ENCODE measurements around the gene NUP93. TPM values are rescaled to one million over a fixed set of nuclear protein-coding genes. Genes with fewer than 3 reads are reported as not detected.

The NUP93 gene
- polyA plus RNA-seq, result 59.2 to 79.7 TPM (median 74.1 TPM) in 3 replicates
- 33.3 TPM for polyA plus RNA-seq (2011; ENCODE audit: low read depth)
- 60.2 and 65.3 TPM in 2 replicates for polyA plus RNA-seq (2011; cell fraction: cytosol; rRNA removed)
- polyA plus RNA-seq (2011; cell fraction: nucleus; rRNA removed), result 107 and 120 TPM in 2 replicates
- polyA plus RNA-seq (2012; ENCODE audit: low replicate concordance), result 45.0 and 83.5 TPM in 2 replicates
- polyA minus RNA-seq, result 103 to 147 TPM (median 104 TPM) in 3 replicates
- 89.4 TPM for polyA minus RNA-seq (2011; cell fraction: cytosol; rRNA and poly(A)+ RNA removed)
- polyA minus RNA-seq (2011; cell fraction: nucleus; rRNA and poly(A)+ RNA removed), result 41.3 and 74.2 TPM in 2 replicates

DNA sequence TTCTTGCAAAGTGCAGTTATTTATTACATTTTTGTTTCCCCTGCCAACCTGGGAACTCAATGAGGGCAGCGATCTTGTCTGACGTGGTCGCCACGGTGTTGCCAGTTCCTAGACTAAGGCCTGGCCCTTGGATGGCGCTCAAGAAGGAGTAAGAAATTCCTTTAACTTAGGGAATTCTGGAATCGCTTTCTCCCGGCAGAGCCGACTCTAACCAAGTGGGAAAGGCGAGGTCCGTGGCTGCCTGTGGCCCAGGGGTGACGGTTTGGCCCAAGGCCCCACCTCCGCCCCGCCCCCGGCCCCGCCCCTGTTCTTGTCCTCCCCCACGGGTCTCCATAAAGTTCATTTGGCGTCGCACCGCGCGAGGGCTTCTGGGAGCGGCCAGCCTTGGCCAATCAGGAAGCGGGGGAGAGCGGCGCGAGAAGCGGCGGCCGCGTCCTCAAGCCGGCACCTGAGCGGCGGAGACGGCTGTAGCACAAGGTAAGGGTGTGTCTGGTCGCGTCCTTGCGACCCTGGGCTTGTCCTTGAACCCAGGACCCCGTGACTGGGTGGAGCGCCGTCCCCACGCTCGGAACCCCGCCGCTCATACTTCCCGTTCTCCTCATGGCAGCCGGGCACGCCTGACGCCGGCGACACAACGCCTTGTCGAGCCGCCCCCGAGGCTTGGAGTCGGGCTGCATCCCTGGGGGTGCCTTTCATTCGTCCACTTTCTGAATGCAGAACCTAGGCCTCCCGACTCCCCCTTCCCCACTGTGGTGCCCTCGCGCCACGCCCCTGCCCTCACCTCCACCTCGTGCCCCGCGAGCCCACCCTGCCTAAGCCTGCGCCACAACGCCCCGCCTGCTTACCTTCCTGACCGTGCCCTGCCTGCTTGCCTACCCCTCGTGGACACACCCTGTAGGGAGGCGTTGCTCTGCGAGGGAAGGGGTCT is at the start of gene NUP93:
TSS of gene NUP93 (plus strand) at position 395 of the 928 bp plus-strand sequence. CDS start 18,119 bp downstream, outside the sequence.
- dilution Hi-C loops (cut with MboI; ENCODE audit: extremely low pct_ligation_motif_present, low sequenced_read_pairs), result no loop called here
- DNase-seq (ENCODE audit: low read depth, low spot score) (peak; percentile 69), FAIRE-seq (no peak)
- H3K79me2 ChIP-seq (ENCODE audit: control insufficient read depth, insufficient read depth, low read length), result peaks cover 50% of the 10 kb centered on the region
- H3K4me1 ChIP-seq (ENCODE audit: control insufficient read depth, extremely low read depth, insufficient read depth, low read length), result peaks cover 39% of the 10 kb centered on the region
- H3K9me3 ChIP-seq (ENCODE audit: control insufficient read depth, low read depth, low read length), result no peaks in the 10 kb centered on the region
- peak within 1 kb of the TSS; percentile 98 for H2AFZ ChIP-seq (ENCODE audit: control insufficient read depth, low read length)
- H3K36me3 ChIP-seq (ENCODE audit: control insufficient read depth in 2 of 2, extremely low read depth in 1 of 2, insufficient read depth in 2 of 2, low read length in 2 of 2), result peaks cover 0 to 6% of the 10 kb centered on the region in 2 experiments
- TF ChIP-seq CTCF (optimal IDR thresholded peaks at IDR 0.05 in 1 of 3, IDR thresholded peaks at IDR 0.05 in 1 of 3, conservative IDR thresholded peaks at IDR 0.05 in 1 of 3; ENCODE audit: extremely low read depth in 1 of 3, insufficient read depth in 2 of 3, low read length in 3 of 3) (no peak), EZH2 (IDR thresholded peaks at IDR 0.05; ENCODE audit: low read length) (no peak)
- no peaks in the 10 kb centered on the region for H4K20me1 ChIP-seq (ENCODE audit: control insufficient read depth, extremely low read depth, insufficient read depth, low read length)
- peak within 1 kb of the TSS; percentile 79 for H3K27ac ChIP-seq (ENCODE audit: control insufficient read depth, insufficient read depth, low read length)
- peak within 1 kb of the TSS; percentile 92 for H3K9ac ChIP-seq (ENCODE audit: control insufficient read depth, extremely low read depth, insufficient read depth, low read length)
- H3K27me3 ChIP-seq (ENCODE audit: control insufficient read depth, extremely low read depth, insufficient read depth, low read length), result no peaks in the 10 kb centered on the region
- peak within 1 kb of the TSS; percentile 65 to 94 (median 77) for H3K4me3 ChIP-seq (ENCODE audit: control insufficient read depth in 2 of 3, extremely low read depth in 1 of 3, insufficient read depth in 2 of 3, low read depth in 1 of 3, low read length in 3 of 3)
- H3K4me2 ChIP-seq (ENCODE audit: control insufficient read depth, extremely low read depth, insufficient read depth, low read depth, low read length), result peak within 1 kb of the TSS; percentile 97
- peaks cover 4% of the 10 kb centered on the region for H3K9me1 ChIP-seq (ENCODE audit: control insufficient read depth, extremely low read depth, insufficient read depth, low read length)

GRCh38 chr16:56681939-56682702 is 47.8 kb upstream of the NUP93 start, which contains the start of gene MT1X:
Gene MT1X, plus strand, starts transcription at chr16:56682470. Its CDS starts 71 bp downstream, at chr16:56682541.
- peaks cover 1% of the 10 kb centered on the region for H3K9me3 ChIP-seq (ENCODE audit: control insufficient read depth, low read depth, low read length)
- peak within 1 kb of the TSS; percentile 93 for H2AFZ ChIP-seq (ENCODE audit: control insufficient read depth, low read length)
- H3K36me3 ChIP-seq (ENCODE audit: control insufficient read depth in 2 of 2, extremely low read depth in 1 of 2, insufficient read depth in 2 of 2, low read length in 2 of 2), result peaks cover 0 to 3% of the 10 kb centered on the region in 2 experiments
- H3K4me1 ChIP-seq (ENCODE audit: control insufficient read depth, extremely low read depth, insufficient read depth, low read length), result peaks cover 33% of the 10 kb centered on the region
- H3K27me3 ChIP-seq (ENCODE audit: control insufficient read depth, extremely low read depth, insufficient read depth, low read length), result no peaks in the 10 kb centered on the region
- no peak for FAIRE-seq
- peaks cover 4% of the 10 kb centered on the region for H3K79me2 ChIP-seq (ENCODE audit: control insufficient read depth, insufficient read depth, low read length)
- dilution Hi-C loops (cut with MboI; ENCODE audit: extremely low pct_ligation_motif_present, low sequenced_read_pairs), result no loop called here
- peak within 1 kb of the TSS; percentile 55 to 91 (median 80) for H3K4me3 ChIP-seq (ENCODE audit: control insufficient read depth in 2 of 3, extremely low read depth in 1 of 3, insufficient read depth in 2 of 3, low read depth in 1 of 3, low read length in 3 of 3)
- no peak for TF ChIP-seq CTCF (optimal IDR thresholded peaks at IDR 0.05 in 1 of 3, IDR thresholded peaks at IDR 0.05 in 1 of 3, conservative IDR thresholded peaks at IDR 0.05 in 1 of 3; ENCODE audit: extremely low read depth in 1 of 3, insufficient read depth in 2 of 3, low read length in 3 of 3)
- no peak for TF ChIP-seq EZH2 (IDR thresholded peaks at IDR 0.05; ENCODE audit: low read length)
- H3K9ac ChIP-seq (ENCODE audit: control insufficient read depth, extremely low read depth, insufficient read depth, low read length), result peak within 1 kb of the TSS; percentile 84
- peak within 1 kb of the TSS; percentile 100 for H3K4me2 ChIP-seq (ENCODE audit: control insufficient read depth, extremely low read depth, insufficient read depth, low read depth, low read length)
- no peaks in the 10 kb centered on the region for H3K9me1 ChIP-seq (ENCODE audit: control insufficient read depth, extremely low read depth, insufficient read depth, low read length)
- peak; percentile 41 for DNase-seq (ENCODE audit: low read depth, low spot score)
- no peaks in the 10 kb centered on the region for H4K20me1 ChIP-seq (ENCODE audit: control insufficient read depth, extremely low read depth, insufficient read depth, low read length)
- peak within 1 kb of the TSS; percentile 75 for H3K27ac ChIP-seq (ENCODE audit: control insufficient read depth, insufficient read depth, low read length)

Data from keratinocyte (primary cell).